Activated effector memory CD4-positive, alpha-beta T cell treated with Interleukin-2 at 50 U/mL for 16 hours (primary cell): ENCODE measurements around the gene ARPC5L.

Experiments used
- DNase-seq: peaks from one replicate; pipeline ENCODE4 v3.0.0-alpha.2; 2020

The ARPC5L gene

DNA sequence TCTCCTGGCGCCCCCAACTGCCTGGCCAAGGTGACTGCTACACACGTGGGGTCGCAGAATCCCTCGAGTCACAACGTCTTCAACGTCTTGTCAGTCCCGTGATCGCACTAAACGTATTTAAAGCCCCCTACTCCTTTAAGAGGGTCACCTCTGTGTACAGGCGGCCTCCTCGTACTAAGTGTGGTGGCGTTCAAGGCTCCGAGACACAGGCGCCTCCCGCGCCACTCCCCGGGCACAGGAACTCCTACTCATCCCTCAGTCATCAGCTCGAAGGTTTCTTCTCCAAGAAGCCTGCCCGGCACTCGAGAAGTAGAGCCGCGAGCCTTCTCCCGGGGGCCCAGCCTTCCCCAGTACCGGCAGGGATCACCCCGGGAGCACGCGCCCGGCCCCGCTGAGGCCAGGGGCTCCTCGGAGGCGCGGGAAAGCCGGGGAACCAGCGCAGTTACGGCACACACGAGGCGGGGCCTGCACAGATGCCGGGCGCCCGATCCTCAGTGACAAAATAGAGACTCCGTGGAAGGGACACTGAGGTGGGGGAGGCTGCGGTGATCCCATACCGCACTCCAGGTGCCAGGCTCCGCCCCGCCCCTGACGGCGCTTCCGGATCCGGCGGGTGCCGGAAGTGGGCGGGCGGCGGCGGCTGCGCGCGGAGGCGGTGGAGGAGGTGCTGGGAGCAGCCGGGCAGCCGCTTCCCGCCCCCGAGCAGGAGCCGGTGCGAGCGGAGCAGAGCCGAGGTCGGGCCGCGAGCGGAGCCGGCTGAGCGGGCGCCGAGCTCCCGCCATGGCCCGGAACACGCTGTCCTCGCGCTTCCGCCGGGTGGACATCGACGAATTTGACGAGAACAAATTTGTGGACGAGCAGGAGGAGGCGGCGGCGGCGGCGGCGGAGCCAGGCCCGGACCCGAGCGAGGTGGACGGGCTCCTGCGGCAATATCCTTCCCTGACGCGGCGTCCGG, 6.9 kb downstream of the ARPC5L start:
- DNase-seq, result peak; percentile 90

DNA sequence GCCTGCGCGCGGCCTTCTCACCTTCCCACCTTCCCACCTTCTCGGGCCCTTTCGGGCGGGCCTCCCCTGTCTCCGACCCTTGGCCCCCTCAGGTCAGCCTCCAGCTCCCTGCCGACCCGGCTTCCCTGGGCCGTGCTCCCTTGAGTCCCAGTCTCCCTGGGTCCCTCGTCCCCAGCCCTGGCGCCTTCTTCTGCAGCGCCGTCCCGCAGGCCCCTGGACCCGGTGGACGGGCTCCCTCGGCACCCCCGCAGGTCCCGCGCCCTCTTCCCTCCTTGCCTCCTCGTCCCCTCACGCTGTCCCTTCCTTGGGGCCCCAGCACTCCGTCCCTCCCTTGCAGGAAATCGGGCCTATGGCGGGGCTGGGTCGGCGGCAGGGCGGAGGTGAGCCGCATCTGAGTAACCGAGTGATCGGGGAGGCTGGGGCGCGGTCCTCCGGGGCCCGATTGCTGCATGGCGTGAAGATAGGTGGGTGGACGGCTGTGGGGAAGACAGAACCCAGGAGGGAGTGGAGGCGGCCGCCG, 7.6 kb downstream of the ARPC5L start:
- DNase-seq, result peak; percentile 34

DNA sequence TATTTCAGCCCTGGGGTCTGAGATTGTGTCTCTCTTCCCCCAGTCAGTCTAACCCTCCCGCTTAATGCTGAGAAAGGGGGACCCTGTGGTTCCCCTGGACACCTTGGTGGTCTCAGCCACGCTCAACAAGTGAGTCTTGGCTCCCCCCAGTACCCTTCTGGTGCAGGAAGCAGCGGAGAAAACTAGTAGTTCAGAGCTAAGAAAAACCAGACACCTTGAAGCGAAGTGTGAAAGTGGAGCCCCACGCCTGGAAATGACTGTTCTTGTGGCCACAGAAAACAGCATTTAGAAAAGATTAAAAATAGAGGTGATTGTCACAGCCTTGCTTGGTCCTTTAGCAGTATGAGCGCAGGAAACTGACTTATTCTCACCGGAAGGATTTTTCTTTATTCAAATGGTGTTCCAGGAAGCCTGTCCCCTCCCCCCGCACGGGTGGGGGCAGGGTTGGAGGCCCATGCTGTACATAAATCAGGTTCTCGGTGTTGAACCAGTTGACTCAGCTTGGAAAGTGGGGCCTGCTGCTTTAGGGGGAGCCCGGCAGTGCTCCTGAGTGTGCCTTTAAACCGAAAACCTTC, 8.1 kb downstream of the ARPC5L start:
- peak; percentile 75 for DNase-seq

DNA sequence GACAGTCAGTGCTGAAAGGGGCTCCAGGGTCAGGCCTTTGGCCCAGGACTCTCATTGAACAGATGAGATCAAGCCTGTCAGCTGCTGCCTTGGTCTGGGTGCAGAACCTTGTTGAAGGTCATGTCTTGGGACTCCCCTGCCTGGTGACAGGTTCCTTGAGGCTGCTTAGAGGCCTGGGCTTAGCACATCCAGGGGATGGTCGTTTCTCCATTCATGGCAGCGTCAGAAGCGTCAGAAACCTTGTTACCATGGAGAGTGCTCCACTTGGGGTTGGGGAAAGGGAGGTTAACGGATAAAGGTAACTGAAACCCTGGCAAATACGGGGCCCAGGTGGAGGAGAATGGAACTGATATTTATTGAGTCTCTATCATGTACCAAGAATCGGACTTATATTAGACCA, 8.8 kb downstream of the ARPC5L start:
- DNase-seq, result no peak

DNA sequence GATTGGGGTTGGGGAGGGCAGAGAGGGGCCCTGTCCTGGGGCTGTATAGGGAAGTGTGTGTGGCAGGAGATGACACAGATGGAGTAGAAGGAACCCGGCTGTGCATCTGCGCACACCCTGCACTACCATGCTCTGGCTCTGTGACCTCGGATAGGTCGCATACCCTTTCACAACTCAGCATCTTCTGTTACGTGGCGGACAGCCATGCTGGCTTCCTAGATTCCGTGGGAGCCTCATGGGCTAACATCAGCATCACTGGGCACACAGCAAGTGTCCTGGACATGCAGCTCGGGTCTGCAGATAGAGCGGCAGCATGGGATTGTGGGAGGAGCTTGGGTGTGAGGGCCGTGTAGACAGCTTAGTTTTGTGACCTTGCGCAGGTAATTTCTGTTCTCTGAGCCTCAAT, 9.2 kb downstream of the ARPC5L start:
- no peak for DNase-seq

DNA sequence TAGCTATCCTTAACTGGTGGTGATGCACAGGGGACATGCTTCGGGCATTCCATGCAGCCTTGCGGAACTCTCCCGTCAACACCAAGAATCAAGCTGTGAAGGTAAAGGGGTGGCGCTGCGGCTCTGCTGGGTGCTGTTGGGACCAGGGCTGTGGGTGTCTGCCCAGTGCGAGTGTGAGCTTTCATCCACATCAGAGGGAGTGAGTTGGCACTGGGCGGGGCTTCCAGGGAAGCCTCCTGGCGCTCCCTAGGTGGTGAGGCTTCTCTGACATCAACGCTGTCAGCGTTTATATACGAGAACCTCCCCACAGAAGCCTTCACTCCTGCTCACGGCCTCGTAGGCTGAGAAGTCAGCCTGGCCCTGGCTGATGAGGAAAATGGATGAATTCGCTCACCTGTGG, 11.7 kb downstream of the ARPC5L start:
- no peak for DNase-seq

DNA sequence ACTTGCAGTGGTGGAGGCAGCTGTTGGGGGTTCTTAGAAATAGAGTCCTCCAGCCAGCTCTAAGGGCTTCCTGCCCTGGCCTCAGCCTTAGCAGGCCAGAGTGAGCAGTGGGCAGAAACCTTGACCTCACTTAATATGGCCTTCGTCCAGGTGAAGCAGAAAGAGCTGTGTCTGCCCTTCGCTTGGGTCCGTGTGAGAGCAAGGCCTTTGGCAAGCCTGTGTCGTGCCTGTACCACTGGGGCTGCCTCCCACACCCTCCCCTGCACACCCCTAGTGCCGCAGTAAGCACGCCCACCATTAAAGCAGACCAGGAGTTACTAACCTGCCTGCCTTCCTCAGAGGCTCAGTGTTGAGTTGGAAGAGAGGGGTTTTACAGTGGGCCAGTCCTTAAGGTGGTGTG, 13.6 kb downstream of the ARPC5L start:
- no peak for DNase-seq

DNA sequence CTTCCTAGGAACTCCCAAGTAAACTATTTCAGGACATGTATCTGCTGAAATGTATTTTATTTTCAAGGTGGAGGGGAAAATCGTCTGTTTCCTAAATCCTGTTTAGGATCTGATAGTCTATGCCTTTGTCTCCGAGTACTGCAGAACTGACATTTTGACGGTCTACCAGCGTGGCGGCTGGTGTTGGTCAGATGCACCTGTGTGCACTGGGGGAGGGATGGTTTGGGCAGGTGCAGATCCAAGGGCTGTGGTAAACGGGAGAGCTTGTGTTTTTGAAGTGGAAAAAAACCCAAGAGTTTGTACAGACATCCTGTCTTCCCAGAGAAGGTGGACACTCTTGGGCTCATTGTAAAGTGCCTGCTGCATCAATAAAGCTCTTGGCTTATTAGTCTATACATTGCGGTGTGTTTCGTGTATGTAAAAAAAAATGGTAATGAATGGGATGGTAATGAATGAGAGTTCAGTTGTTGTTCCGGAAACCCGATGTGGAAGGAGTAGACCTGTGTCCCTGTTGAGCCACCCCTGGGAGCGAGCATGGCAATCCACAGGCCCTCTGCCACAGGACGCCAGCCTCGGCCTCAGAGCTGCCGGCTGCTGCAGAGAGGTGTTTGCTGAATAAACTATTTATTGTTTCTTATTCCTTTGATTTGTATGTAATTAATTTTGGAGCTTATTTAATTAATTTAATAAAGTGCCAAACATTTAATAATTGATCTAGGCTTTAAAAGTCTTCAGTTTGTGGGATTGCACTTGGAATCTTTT, 15.3 kb downstream of the ARPC5L start:
- no peak for DNase-seq

DNA sequence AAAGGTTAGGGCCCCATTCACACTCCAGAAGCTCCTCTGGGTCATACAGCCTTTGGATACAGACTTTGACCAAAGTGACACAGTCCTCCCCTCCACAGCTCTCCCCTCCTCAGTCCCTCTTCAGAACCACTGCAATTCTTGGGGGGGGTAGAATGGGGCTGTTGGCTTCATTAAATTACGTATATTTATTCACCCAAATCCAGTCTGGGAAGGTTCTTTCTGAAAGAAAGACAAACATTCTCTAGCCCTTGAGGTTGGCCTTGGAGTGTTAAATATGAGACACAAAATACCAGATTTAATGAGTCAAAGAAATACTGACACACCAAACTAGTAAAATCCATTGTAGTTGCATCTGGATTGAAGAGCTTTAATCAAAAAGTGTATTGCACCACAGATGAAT, 16.1 kb downstream of the ARPC5L start:
- no peak for DNase-seq

DNA sequence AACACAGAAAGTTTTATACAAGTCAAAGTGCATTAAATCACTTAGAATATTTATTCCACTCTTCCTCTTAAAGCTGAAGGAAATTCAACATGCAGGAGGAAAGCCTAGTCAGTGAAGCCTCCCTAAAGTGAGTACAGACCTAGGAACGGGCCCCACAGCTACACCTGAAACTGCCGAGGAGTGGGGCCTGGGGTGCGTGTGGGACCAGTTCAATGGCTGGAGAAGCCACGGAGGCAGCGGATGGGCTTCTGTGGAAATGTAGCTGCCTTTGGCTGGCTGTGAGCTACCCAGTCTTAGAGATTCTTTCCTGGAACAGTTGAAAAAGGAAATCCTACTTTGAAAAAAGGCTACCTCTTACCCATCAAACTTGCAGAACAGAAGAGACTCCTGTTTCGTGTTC, 16.6 kb downstream of the ARPC5L start:
- DNase-seq, result no peak

DNA sequence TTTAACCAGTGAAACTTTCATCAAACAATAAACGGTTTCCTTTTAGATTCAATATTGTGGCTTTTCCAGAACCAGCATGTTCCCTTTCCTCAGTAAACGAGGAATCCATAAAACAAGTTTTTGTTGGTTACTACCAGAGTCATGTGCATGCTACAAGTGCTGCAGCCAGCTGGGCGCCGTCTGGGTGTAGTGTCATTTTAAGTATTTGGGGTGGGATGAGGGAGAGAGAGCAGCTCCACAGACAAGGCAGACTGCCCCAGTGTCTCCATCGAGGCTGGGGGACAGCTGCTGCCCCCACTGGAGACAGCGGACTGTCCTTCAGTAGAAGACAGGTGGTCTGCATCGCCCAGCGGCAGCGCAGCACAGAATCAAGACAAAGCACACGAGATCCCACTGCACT, 17.3 kb downstream of the ARPC5L start:
- no peak for DNase-seq

DNA sequence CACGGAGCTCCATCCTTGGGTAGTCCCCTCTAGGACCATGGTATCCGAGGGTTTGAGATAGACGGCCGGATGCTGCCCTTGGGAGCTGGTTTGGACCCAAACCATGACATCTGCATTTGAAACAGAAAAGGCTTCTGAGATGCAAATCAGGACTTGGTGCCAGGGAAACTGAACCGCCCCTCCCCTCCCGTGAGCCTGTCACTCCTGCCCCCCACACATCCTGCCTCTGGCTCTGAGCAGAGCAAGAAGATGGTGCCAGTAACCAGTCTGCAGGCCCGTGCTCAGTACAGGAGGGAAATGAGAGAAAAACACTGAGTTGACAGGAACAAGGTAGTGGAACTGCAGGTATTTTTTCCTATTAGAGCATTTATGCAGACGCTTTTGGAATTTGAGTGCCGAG, 18.6 kb downstream of the ARPC5L start:
- no peak for DNase-seq

DNA sequence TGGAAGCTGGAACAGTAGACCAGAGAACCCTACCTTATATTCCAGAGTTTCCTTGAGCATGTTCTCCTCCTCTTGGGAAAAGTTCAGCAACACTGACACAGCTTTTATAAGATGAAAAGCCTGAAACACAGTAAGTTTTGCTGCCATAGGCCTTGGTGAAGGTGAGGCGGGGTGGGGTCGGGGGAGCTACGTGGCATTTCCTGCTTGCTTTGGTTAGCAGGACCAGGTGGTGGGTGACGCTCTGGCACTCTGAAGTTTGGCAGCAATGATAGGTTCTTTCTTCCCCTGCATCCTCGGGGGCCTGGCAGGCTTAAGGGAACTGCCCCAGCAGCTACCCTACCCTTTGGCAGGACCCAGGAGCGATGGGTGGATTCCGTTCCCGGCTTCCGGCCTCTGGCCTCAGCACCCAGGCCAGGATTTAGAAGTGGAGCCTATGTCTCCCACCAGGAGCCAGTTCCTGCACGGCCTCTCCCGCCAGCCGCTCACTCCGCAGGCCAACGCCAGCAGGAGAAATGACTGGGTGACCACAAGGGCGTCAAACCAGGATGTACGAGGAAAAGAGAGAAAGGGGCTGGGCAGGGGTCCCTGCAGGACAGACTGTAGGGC, 19.3 kb downstream of the ARPC5L start:
- no peak for DNase-seq

DNA sequence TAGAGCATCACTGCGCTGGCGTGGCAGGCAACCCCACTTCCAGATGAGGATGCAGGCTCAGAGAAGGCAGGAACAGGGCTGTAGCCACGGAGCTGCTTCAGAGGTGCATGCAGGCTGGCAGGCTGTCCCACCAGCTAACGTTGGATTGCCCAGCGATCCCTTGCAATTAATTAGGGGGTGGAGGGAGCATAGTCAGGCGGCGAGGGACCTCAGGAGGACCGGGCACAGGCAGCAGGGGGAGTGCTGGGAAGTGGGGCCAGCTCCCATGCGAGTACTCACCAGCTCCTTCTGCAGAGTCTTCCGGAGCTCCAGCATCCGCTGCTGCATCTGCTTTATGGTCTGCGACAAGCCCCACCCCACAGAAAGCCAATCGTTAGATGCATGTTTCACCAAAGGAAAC, 20.3 kb downstream of the ARPC5L start:
- no peak for DNase-seq

DNA sequence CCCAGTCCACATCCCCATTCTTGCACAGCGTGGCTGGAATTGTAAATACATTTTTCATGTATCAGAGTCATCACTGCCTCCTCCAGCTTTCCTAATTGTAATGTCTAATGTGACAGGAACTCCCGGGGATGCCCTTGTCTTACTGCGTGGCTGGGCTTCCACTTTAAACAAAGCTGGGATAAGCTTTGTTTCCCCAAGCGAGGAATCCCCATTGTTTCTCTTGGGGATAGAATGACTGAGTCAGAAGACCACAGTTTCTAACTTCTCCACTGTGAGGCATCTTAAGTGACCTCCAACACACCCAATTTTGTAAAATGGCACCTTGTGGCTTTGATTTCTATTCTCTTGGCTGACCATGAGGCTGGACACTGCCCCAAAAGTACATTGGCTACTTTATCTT, 22.4 kb downstream of the ARPC5L start:
- DNase-seq, result no peak

DNA sequence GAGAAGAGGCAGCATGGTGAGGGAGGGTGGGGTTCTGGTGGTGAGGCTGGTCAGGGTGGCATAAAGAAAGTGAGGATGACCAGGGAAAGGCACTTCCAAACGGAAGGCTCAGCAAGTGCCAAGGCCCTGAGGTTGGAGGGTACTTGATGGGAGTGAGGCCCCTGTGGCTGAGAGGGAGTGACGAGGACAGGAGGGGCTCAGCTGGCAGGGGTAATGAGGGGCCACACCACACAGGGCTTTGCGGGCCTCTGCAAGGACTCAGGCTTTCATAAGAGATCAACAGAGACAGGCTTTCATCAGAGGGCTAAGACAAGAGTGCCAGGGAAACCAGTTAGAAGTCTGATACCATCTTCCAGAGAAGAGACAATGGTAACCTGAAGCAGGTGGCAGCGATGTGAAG, 23.6 kb downstream of the ARPC5L start:
- DNase-seq, result no peak

DNA sequence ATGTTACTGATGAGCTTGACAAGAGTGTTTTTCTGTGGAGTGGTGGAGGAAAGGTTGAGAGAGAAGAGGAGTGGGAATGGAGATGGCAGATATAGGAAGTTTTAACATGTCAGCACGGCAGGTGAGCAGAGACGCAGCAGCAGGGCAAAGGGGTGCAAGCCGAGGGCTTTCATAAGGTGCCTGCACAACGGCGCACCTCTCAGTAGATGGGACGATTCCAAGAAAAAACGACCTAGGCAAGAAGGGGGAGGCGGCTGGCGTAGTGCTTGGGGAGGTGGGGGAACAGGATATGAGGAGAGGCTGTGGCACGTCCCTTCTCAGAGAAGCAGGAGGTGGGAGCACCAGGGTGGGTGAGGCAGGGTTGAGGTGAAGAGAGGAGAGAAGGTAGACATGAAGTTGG, 24.5 kb downstream of the ARPC5L start:
- DNase-seq, result no peak

DNA sequence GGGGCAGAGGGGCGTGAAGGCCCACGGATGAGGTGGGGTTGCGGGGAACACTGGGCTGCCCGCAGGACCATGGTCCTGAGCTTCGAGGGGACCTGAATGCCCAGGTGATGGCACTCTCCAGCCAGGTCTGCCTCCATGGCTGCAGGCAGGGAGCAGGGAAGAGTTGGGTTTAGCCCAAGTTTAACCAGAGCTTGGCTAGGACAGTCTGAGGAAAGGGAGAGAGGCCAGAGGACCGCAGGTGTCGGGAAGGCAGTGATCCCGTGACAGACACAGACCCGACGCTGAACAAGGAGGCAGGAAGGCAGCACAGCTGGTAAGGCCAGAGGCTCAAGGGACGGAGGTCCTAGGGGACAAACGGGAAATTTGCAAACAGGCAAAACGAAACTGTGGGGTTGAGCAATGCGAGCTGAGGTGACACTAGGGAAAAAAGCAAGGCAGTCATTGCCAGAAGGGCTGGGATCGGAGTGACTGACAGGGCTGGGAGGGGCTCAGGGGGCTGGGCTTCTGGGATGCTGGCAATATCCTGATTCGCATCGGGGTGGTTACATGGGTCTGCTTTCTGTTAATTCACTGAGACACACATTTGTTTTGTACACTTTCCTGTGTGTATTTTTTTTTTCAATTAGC, 25.0 kb downstream of the ARPC5L start:
- no peak for DNase-seq

DNA sequence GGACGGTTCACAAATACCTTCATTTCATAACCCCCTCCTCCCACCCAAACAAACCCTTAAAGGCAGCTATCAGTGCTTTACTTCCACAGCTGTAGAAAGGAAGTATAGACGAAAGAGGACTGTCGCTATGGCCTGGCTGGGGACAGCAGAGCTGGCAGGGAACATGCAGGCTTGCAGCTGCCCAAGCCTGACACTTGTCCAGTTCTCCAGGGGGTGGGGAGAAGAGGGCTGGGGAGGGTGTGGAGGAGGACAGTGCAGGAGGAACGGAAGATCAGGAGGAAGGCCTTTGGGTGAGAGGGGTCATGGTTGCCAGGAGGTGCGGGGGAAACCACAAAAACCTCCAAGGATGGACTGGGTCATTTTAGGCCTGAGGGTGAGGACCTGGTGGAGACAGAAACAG, 25.9 kb downstream of the ARPC5L start:
- no peak for DNase-seq

DNA sequence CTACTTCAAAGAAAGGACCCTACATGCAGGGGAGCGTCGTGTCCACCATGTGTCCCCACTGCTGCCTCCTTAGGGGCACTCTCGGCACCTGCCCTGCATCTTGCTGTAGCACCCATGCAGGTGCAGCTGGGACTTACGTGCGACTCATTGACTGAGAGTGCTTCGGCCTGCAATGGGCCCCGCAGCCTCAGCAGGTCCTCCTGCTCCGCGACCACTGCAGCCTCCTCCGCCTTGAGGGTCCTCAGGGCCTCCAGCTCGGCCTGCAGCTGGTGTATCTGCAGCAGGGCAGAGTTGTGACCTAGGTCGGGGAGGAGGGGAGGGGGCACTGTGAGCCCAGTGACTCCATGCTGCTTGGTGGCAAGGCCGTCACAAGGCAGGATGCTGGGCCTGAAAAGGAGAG, 27.1 kb downstream of the ARPC5L start:
- no peak for DNase-seq

DNA sequence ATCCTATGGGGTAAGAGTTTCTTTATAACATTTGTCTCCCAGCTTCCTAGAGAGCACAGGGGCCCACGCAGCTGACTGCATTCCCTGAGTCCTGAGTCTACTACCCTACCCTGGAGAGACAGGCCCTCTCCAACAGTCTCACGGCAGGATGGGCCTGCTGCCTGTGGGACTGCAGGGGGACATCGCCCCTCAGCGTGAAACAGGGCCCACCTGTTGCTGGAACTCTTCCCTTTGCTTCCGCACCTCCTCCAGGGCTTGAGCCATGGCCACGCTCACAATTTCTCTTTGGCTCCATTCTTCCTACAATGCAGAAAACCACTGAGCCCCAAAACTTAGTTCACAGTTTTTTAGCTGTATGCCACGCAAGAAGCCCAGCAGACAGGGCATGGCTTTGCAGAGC, 28.2 kb downstream of the ARPC5L start:
- no peak for DNase-seq

DNA sequence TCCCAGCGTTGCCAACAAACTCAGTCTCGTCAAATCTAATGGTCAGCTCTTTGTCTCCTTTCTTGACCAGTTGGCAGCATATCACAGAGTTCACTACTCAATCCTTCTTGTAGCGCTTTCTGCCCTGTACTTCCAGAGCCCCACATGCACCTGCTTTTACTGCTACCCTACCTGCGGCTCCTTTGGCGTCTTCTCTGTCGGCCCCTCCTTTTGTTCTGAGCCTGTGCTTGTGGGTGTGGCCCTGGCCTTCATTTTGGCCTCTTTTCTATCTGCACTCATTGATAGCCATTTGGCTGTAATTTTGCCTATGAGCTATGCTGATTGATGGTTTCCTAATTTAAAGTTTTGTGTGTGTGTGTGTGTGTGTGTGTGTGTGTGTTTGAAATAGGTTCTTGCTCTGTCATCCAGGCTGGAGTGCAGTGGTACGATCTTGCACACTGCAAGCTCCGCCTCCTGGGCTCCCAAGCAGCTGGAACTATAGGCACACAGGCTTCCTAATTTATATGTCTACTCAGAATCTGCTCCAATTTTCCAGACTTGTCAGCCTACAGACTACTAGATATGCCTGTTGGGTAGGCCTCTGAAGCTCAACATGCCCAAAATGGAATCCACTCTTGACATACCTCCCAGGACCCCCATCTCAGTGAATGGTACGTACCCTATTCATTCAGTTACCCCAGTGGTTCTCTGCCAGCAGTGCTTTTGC, 32.3 kb downstream of the ARPC5L start:
- no peak for DNase-seq
